ENCODE measurements around the gene DSPP.

- TF ChIP-seq CTCF (conservative IDR thresholded peaks at IDR 0.05 in 1 of 2, IDR thresholded peaks at IDR 0.05 in 1 of 2; ENCODE audit: extremely low read depth in 1 of 2, insufficient read depth in 1 of 2, low read depth in 1 of 2, low read length in 2 of 2): no peak
- no peak for TF ChIP-seq EZH2 (IDR thresholded peaks at IDR 0.05; ENCODE audit: borderline replicate concordance, low read length)
These were observed 41.7 kb downstream of the DSPP start, which contains the start of gene DMP1 for GRCh38 chr4:87649980-87650379.
